Cerebellar cortex (tissue), 1 donor: ENCODE measurements around the gene MORN1.
"Not testable (repeated sequence)": the region's sequence is repeated elsewhere in the genome, so short reads cannot be mapped to it uniquely, and the experiment has no call there.

ENCODE experiments used
- DNase-seq: peaks from one replicate; pipeline ENCODE4 v3.0.0-alpha.2; 2015; ENCODE audit warnings: low spot score

Gene MORN1

GRCh38 chr1:2337081-2337480 is 54.3 kb downstream of the MORN1 start:
- no peak for DNase-seq

GRCh38 chr1:2336499-2336898 is 54.9 kb downstream of the MORN1 start:
- no peak for DNase-seq

- no peak for DNase-seq
These were observed 55.5 kb downstream of the MORN1 start for GRCh38 chr1:2335721-2336455.

- DNase-seq, result no peak
These were observed 56.3 kb downstream of the MORN1 start for GRCh38 chr1:2334883-2335534.

- DNase-seq, result no peak
These were observed 57.0 kb downstream of the MORN1 start for GRCh38 chr1:2334366-2334765.

- not testable (repeated sequence) for DNase-seq
These were observed 59.8 kb downstream of the MORN1 start for GRCh38 chr1:2331580-2331979.

GRCh38 chr1:2331200-2331544 is 60.2 kb downstream of the MORN1 start:
- DNase-seq, result no peak

GRCh38 chr1:2330519-2331199 is 60.7 kb downstream of the MORN1 start:
- no peak for DNase-seq

GRCh38 chr1:2330035-2330434 is 61.3 kb downstream of the MORN1 start:
- DNase-seq, result no peak

- DNase-seq, result no peak
These were observed 62.5 kb downstream of the MORN1 start for GRCh38 chr1:2328676-2329455.

- DNase-seq, result no peak
These were observed 63.5 kb downstream of the MORN1 start for GRCh38 chr1:2327841-2328240.

GRCh38 chr1:2327162-2327561 is 64.2 kb downstream of the MORN1 start:
- DNase-seq, result not testable (repeated sequence)

- peak; percentile 65 for DNase-seq
These were observed 64.8 kb downstream of the MORN1 start for GRCh38 chr1:2326524-2326923.

GRCh38 chr1:2324553-2325366 is 66.6 kb downstream of the MORN1 start:
- DNase-seq, result no peak

- no peak for DNase-seq
These were observed 67.8 kb downstream of the MORN1 start for GRCh38 chr1:2323451-2323974.

- DNase-seq, result no peak
These were observed 68.7 kb downstream of the MORN1 start for GRCh38 chr1:2322581-2323211.

- peak; percentile 55 for DNase-seq
These were observed 69.2 kb downstream of the MORN1 start for GRCh38 chr1:2322065-2322571.

GRCh38 chr1:2320760-2321667 is 70.3 kb downstream of the MORN1 start:
- peak; percentile 19 for DNase-seq

GRCh38 chr1:2320006-2320405 is 71.3 kb downstream of the MORN1 start:
- DNase-seq, result no peak

GRCh38 chr1:2319291-2319690 is 72.1 kb downstream of the MORN1 start:
- DNase-seq, result no peak
